Ovary (tissue), 3 donors: ENCODE measurements around the gene STPG1.

Experiments used
- EP300 ChIP-seq: sonication (generic); formaldehyde crosslinking; IDR thresholded peaks from one replicate; pipeline ENCODE4 v1.6.1; 2017; ENCODE audit warnings: antibody characterized with exemption
- POLR2A ChIP-seq: fragments of 450-650 bp; IDR thresholded peaks from one replicate; pipeline ENCODE4 v1.6.1; 2017; ENCODE audit warnings: antibody characterized with exemption, mild to moderate bottlenecking, moderate library complexity
- TF ChIP-seq, protein P1 (sequence below), 3 donors: fragments of 450-650 bp in 2 of 3; fragments of 200-600 bp in 1 of 3; IDR thresholded peaks; one replicate each; pipeline versions ENCODE4 v1.5.1 to v1.8.0; 2016 to 2022; ENCODE audit warnings: antibody characterized with exemption in 3 of 3, mild to moderate bottlenecking in 1 of 3
- donor health status: DM: no; HTN: no; CAD: no.

DNA sequence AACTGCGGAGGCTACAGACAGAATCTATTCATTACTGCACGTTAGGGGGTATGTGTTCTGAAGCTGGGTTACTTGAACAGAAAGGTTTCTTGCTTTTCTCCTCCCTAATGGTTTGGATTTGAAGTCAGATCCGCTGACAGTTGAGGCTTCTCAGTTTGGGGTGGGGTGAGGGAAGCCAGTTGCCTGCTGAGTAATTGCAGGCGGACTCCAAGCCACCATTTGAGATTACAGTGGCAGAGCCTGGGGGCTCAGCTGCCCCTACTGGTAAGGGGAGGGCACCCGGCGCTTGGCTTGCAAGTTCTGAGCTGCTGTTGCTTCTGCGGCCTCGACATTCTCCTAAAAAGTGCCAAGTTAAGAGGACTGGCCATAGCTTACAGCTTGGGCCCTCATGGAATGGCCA, 92.5 kb downstream of the STPG1 start:
- TF ChIP-seq, protein P1, sequence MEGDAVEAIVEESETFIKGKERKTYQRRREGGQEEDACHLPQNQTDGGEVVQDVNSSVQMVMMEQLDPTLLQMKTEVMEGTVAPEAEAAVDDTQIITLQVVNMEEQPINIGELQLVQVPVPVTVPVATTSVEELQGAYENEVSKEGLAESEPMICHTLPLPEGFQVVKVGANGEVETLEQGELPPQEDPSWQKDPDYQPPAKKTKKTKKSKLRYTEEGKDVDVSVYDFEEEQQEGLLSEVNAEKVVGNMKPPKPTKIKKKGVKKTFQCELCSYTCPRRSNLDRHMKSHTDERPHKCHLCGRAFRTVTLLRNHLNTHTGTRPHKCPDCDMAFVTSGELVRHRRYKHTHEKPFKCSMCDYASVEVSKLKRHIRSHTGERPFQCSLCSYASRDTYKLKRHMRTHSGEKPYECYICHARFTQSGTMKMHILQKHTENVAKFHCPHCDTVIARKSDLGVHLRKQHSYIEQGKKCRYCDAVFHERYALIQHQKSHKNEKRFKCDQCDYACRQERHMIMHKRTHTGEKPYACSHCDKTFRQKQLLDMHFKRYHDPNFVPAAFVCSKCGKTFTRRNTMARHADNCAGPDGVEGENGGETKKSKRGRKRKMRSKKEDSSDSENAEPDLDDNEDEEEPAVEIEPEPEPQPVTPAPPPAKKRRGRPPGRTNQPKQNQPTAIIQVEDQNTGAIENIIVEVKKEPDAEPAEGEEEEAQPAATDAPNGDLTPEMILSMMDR (IDR thresholded peaks at IDR 0.05): no peak
- no peak for TF ChIP-seq POLR2A
- no peak for TF ChIP-seq EP300
